Right cardiac atrium (tissue), 5 donors: ENCODE data around the gene SPACA5B. TPM values are rescaled to one million over a fixed set of nuclear protein-coding genes. Genes with fewer than 3 reads are reported as not detected.
A peak's percentile ranks its signal among the peaks of the same experiment; 100 is the strongest.
"Not testable (repeated sequence)": the region's sequence is repeated elsewhere in the genome, so short reads cannot be mapped to it uniquely, and the experiment has no call there.

Experiments
- ATAC-seq, 2 donors: fragments of 200-7000 bp; cut with Tn5 transposase; one replicate each; pipeline versions ENCODE4 v1.8.0 to v1.9.1; 2020; ENCODE audit warnings: moderate library complexity in 2 of 2, mild to moderate bottlenecking in 1 of 2
- DNase-seq, 3 donors: peaks; one replicate each; pipeline ENCODE4 v3.0.0-alpha.2; 2020
- H3K27ac ChIP-seq: one replicate; pipeline ENCODE4 v1.5.1; 2013; ENCODE audit warnings: mild to moderate bottlenecking, low read length, control low read depth, moderate library complexity
- H3K27me3 ChIP-seq: one replicate; pipeline ENCODE4 v1.6.1; 2013; ENCODE audit not compliant: control insufficient read depth, insufficient read depth
- H3K4me1 ChIP-seq: one replicate; pipeline ENCODE4 v1.6.1; 2013; ENCODE audit warnings: low read length; ENCODE audit not compliant: control insufficient read depth, insufficient read depth
- H3K4me3 ChIP-seq: one replicate; pipeline ENCODE4 v1.5.1; 2013; ENCODE audit warnings: low read length, control low read depth
- H3K9me3 ChIP-seq: one replicate; pipeline ENCODE4 v1.6.1; 2013; ENCODE audit warnings: low read length; ENCODE audit not compliant: control insufficient read depth
- WGBS: extraction: QIAGEN DNeasy Blood & Tissue Kit; methylation state at CpG from one replicate; pipeline ENCODE4 v1.1.7; 2013; 5-methylcytosine and 5-hydroxymethylcytosine counted together
- intact Hi-C, 4 donors: fragments of 100-400 bp; cut with DNase I; formaldehyde crosslinking; loops; one replicate each; pipeline versions ENCODE4 v1.11.0 to v1.14.0; 2022 to 2023
- polyA plus RNA-seq: library from polyadenylated mRNA; stranded (reverse); fragments of 200-250 nt; gene quantifications from one replicate; pipeline ENCODE4 v1.2.3, GENCODE V29; 2013
- total RNA-seq, 4 donors: library from RNA; stranded (reverse); fragmentation: NEBNext Ultra II Directional; extraction: Animal tissue kit (Norgen Biotek cat#: 25700); gene quantifications; one replicate each; pipeline ENCODE4 v1.2.1, GENCODE V29; 2021
- donor health status: healthy with polysubstance abuse.
- donor health status: DM: no; HTN: yes; CAD: no.
- donor health status: DM: no; HTN: no; CAD: no.
- donor health status: DM: no; HTN: yes; CAD: no; lungs with severe emphysema.
- donor health status: DM: yes; HTN: yes; CAD: no.

Gene SPACA5B
- total and polyA plus RNA-seq, 5 donors = not detected

DNA sequence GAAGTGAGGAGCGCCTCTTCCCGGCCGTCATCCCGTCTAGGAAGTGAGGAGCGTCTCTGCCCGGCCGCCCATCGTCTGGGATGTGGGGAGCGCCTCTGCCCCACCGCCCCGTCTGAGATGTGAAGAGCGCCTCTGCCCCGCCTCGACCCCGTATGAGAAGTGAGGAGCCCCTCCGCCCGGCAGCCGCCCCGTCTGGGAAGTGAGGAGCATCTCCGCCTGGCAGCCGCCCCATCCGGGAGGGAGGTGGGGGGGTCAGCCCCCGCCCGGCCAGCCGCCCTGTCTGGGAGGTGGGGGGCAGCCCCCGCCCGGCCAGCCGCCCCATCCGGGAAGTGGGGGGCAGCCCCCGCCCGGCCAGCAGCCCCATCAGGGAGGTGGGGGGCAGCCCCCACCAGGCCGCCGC is 8.7 kb downstream of the SPACA5B start:
- H3K4me3 ChIP-seq, H3K9me3 ChIP-seq, ATAC-seq, H3K27ac ChIP-seq, H3K4me1 ChIP-seq, H3K27me3 ChIP-seq, intact Hi-C loops: not testable (repeated sequence)
- WGBS = 97% methylated on average over 28 of the region's 33 CpGs
- peak in 1 of 3 donors; percentile 63 for DNase-seq

DNA sequence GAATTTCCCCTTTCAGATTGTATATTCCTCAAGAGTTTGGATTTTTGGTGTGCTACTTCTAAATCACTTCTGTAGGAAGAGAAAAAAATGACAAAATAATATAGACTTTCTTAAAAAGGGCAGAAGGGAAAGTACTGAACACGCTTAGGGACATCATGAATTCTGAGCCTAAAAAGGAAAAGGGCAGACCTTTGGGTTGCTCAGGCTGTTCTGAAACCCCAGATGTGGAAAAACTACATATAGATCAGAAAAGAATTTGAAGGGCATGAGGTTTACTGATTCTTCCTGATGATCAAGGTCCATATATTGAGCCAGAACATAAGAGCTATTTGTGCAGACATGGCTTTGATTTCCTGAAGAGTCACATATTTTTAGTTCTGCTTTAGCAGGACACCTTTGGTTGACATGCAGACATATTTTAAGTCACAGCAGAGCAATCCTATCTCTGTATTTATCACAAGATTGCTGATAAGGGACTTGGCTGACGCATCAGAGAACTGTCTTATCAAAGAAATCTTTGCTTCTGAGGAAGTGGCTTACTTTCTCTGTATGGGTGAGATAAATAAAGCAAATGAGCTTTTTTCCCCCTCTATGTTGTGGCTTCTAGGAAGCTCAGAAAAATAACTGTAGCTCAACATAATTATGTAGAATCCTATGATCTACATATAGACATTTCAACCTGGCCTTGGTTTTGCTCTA is 11.5 kb downstream of the SPACA5B start:
- H3K4me3 ChIP-seq, DNase-seq, H3K9me3 ChIP-seq, H3K4me1 ChIP-seq, ATAC-seq, H3K27ac ChIP-seq, H3K27me3 ChIP-seq, intact Hi-C loops: not testable (repeated sequence)
- 85% methylated on average over 1 of the region's 2 CpGs for WGBS

DNA sequence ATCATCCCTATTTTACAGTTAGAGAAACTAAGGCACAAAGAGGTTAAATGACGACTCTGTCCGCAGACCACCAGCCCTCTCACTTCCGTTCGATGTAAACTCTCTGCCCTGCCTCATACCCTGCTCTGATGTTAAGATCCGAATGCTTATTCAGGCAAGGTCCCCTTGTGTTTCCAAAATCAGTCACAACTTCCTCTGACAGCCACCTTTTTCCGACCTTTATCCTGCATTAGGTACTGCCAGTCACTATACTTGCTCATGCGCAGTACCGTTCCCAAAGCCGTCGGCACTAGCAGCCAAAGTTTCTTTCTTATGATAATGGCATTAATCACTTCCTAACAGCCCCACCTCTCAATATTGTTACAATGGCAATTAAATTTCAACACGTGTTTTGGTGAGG is 12.3 kb downstream of the SPACA5B start:
- 60% methylated on average over 10 of the region's 11 CpGs for WGBS
- H3K9me3 ChIP-seq, H3K4me1 ChIP-seq, H3K4me3 ChIP-seq, H3K27me3 ChIP-seq, DNase-seq, intact Hi-C loops, H3K27ac ChIP-seq: not testable (repeated sequence)
- ATAC-seq = peak in 1 of 2 donors; percentile 73

DNA sequence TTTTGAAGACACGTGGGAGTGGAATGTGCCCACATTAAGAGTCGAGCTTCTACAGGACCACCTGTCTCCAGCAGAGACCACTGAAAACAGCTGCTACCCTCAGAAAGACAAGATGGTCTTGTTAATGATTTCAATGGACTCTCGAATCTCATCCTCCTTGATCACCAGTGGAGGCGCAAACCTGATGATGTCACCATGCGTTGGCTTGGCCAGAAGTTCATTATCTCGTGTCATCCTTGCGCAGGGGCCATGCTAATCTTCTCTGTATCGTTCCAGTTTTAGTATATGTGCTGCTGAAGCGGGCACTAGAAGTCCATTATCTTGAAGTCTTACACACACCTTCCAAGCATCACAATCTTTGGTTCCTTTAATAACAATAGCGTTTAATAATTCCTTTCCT is 23.3 kb downstream of the SPACA5B start:
- no peak for DNase-seq
- no peaks in the 10 kb centered on the region for H3K4me1 ChIP-seq
- H3K4me3 ChIP-seq = no peak overlapping the region
- no peaks in the 10 kb centered on the region for H3K9me3 ChIP-seq
- no peak for ATAC-seq
- H3K27me3 ChIP-seq = no peaks in the 10 kb centered on the region
- 83% methylated on average over 10 of the region's 10 CpGs for WGBS
- no peak overlapping the region for H3K27ac ChIP-seq
- intact Hi-C loops = no loop called here

DNA sequence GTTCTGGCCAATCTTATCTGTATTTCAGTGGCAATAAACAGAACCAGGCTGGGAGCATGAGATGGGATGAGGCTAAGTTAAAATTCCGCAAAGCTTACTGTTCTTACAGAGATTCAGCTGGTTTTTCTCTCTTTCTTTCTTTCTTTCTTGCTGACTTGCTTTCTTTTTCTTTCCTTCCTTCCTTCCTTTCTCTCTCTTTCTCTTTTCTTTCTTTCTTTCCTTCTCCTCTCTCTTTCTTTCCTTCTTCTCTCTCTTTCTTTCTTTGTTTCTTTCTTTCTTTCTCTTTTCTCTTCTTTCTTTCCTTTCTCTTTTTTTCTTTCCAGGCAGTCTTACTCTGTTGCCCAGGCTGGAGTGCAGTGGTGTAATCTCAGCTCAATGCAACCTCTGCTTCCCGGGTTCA is 24.4 kb downstream of the SPACA5B start:
- Histone ChIP-seq H3K9me3 (no peaks in the 10 kb centered on the region), H3K27ac (no peak overlapping the region), H3K27me3 (no peaks in the 10 kb centered on the region), H3K4me1 (no peaks in the 10 kb centered on the region), H3K4me3 (no peak overlapping the region)
- WGBS = 91% methylated on average over 2 of the region's 2 CpGs
- DNase-seq = no peak
- intact Hi-C loops = no loop called here
- ATAC-seq = no peak

DNA sequence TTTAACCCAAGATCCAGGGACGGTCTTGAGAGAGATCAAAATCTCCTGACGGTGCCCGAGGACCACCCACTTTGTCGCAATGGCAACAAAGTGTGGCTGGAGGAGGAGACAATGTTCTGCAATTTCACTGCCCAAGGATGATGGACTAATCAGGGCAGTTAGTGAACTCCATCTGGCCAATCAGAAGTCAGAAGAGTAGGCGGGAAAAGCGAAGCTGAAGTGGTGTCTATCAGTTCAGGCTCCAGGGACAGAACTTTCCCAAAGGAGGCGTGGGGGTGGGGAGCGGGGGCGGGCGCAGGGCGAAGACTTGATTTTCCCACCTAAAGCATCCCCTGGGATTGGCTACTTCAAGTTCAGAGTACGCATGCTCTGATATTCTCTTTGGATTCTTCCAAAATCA is 25.6 kb downstream of the SPACA5B start:
- Histone ChIP-seq H3K9me3 (no peaks in the 10 kb centered on the region), H3K27me3 (no peaks in the 10 kb centered on the region), H3K4me1 (no peaks in the 10 kb centered on the region), H3K27ac (no peak overlapping the region), H3K4me3 (no peak overlapping the region)
- intact Hi-C loops = no loop called here
- ATAC-seq (no peak), DNase-seq (no peak)
- WGBS = 92% methylated on average over 12 of the region's 12 CpGs

DNA sequence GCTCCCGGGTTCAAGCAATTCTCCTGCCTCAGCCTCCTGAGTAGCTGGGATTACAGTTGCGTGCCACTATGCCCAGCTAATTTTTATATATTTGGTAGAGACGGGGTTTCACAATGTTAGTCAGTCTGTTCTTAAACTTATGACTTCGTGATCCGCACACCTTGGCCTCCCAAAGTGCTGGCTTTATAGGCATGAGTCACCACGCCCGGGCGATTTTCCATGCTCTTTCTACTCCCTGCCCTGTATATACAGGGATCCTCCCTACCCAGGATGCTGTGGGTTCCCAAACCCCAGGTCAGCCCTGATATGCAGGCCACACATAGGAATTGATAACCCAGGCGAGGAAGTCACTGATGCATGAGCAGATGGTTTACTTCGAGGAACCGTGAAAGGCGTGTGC is 34.8 kb downstream of the SPACA5B start:
- no peak for DNase-seq
- no peak overlapping the region for H3K27ac ChIP-seq
- no peak overlapping the region for H3K4me3 ChIP-seq
- no peak for ATAC-seq
- H3K27me3 ChIP-seq = no peaks in the 10 kb centered on the region
- no peaks in the 10 kb centered on the region for H3K9me3 ChIP-seq
- WGBS = 77% methylated on average over 12 of the region's 12 CpGs
- intact Hi-C loops = no loop called here
- no peaks in the 10 kb centered on the region for H3K4me1 ChIP-seq

DNA sequence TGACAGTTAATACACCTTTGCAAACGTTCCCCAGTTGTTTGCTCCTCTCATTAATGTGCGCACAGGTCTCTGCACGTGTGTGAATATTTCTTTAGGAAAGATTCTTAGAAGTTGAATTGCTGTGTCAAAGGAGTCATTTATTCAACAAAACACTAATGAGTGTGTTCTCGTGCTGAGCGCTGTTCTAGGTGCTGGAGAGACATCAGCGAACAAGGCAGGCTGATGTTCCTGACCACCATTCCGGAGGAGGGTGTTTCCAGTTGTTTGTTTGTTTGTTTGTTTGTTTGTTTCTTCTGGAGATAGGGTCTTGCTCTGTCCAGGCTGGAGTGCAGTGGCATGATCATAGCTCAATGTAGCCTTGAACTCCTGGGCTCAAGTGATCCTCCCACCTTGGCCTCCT is 35.9 kb downstream of the SPACA5B start:
- ATAC-seq, DNase-seq, H3K27ac ChIP-seq, intact Hi-C loops, H3K4me1 ChIP-seq, H3K9me3 ChIP-seq, H3K4me3 ChIP-seq, H3K27me3 ChIP-seq: not testable (repeated sequence)
- WGBS = 63% methylated on average over 6 of the region's 7 CpGs

DNA sequence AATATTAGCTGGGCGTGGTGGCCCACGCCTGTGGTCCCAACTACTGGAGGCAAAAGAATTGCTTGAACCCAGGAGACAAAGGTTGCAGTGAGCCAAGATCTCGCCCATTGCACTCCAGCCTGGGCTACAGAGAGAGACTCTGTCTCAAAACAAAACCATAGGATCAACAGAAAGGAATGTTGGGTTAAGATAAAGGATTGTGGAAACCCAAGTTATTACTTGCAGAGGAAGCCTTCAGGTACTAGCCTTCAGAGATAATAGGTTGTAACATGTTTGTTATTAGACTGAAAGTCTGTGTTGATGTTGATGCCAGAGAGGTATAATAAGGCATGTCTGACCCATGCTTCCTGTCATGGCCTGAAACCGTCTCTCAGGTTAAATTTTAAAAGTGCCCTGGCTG is 49.3 kb downstream of the SPACA5B start:
- no peak overlapping the region for H3K4me3 ChIP-seq
- ATAC-seq (no peak), DNase-seq (no peak)
- intact Hi-C loops = no loop called here
- no peak overlapping the region for H3K27ac ChIP-seq
- 91% methylated on average over 4 of the region's 4 CpGs for WGBS
- no peaks in the 10 kb centered on the region for H3K4me1 ChIP-seq
- no peaks in the 10 kb centered on the region for H3K9me3 ChIP-seq
- H3K27me3 ChIP-seq = no peaks in the 10 kb centered on the region

DNA sequence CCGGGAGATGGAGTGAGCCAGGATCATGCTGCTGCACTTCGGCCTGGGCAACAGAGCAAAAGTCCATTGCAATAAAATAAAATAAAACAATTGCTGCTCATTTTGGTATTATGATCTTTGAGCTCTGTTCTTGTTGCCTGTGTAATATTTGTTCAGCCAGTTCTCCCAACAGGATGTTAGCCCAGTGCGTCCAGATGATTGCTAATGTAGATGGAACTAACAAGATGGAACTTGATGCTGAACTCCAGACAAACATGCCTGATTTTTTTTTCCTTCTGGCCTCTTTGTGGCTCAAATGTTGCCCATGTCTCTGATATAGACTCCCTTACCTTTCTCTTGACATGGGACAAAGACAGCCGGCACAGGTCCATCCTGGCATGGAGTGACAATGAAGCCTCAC is 50.4 kb downstream of the SPACA5B start:
- no peak for ATAC-seq
- Histone ChIP-seq H3K27ac (no peak overlapping the region), H3K27me3 (no peaks in the 10 kb centered on the region), H3K4me1 (no peaks in the 10 kb centered on the region), H3K4me3 (no peak overlapping the region), H3K9me3 (no peaks in the 10 kb centered on the region)
- intact Hi-C loops = no loop called here
- DNase-seq = no peak
- 96% methylated on average over 4 of the region's 4 CpGs for WGBS

DNA sequence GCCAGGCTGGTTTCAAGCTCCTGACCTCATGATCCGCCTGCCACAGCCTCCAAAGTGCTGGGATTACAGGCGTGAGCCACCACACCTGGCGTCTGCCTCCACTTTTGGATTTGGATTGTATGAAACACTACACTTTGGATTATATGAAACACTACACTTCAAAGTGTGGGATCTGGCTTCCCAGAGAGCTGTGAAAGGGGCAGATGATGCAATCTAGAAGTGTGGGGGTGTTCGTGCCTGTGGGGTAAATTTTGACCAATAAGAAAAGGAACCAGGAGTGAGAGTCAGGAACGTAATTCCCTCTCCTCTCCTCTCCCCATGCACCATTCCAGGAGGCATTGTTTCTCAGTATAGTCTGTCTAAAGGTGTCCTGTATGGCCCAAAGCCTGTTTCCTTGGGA is 51.5 kb downstream of the SPACA5B start:
- WGBS = 75% methylated on average over 5 of the region's 5 CpGs
- H3K27me3 ChIP-seq, intact Hi-C loops, H3K4me1 ChIP-seq, DNase-seq, H3K27ac ChIP-seq, ATAC-seq, H3K9me3 ChIP-seq, H3K4me3 ChIP-seq: not testable (repeated sequence)
